Fibroblast of upper back skin (primary cell): ENCODE results near the gene NRDC.

ENCODE experiments used
- DNase-seq: peaks from one replicate; pipeline ENCODE4 v3.0.0-alpha.2; 2013

The NRDC gene

DNA sequence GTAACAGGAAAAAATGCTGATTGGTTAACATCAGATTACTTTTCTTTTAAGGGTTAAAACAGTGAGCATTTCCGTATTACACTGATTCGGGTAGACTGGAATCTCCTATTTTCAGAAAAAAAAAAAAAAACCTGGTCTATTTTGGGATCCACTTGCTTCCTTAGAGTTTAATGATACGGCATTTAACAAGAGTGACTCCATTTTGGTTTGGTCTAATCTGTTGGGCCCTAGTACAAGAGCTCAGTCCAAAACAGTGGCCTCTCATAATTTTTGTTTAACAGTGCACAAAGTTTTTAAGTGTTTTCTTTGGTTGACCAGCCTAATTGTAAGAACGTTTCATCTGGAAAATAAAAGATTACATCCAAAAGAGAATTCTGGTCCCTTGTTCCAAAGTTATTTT, 120.2 kb downstream of the NRDC start:
- no peak for DNase-seq

DNA sequence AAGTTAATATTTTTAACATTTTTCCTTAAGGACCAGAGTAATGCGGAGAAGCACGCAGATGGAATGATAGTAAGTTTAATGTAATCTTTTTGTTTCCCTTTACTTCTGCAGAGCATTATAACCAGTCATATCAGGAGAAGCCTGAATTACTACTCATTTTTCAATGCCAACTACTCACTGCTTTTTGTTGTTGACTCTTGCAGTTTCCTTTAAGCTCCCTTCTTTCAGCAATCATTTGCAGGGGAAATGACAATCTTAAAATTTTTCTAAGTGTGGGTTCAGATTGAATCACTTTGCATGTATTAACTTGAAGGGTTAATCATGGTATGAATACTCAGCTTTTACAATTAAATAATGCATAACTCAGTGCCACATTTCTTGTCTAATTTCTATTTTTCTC, 122.2 kb downstream of the NRDC start:
- no peak for DNase-seq

DNA sequence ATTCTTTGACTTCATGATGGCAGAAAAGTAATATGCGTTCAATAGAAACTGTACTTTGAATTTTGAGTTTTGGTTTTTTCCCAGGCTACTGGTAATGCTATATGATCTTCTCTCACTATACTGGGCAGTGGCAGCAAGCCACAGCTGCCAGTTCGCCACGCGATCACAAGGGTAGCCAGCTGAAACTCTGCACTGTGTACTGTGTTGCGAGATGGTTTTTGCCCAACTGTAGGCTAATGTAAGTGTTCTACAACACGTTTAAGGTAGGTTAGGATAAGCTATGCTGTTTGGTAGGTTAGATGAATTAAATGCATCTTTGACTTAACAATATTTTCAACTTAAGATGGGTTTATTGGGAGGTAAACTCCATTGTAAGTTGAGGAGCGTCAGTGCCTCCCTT, 123.1 kb downstream of the NRDC start:
- DNase-seq = no peak

DNA sequence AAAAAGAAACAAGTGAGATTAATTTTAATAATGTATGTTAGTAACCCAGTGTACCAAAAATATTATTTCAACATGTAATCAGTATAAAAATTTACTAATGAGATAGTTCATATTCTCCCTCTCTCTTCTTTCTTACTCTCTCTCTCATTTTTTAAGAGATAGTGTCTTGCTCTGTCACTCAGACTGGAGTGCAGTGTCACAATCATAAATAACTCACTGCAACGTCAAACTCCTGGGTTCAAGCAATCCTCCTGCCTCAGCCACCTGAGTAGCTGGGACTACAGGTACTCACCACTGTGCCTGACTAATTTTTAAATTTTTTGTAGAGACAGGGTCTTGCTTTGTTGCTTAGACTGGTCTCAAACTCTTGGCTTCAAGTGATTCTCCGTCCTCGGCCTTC, 123.9 kb downstream of the NRDC start:
- DNase-seq = no peak

DNA sequence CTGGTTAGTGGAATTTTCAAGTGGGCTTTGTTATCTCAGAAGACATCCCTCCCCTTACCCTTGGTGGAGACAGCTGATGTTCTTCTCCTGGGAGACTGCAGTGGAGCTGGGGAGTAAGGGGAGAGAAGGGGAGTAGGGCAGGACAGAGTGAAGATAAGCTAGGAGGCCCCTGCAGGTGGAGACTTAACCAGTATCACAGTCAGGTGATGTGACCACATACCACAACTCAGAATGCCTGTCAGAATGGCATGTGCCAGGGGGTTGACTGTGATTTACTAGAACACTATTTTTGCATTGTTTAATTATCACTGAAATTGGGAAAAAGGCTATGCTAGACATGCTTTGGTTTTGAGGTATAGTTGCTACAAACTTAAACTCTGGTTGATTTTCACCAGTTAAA, 124.6 kb downstream of the NRDC start:
- no peak for DNase-seq

DNA sequence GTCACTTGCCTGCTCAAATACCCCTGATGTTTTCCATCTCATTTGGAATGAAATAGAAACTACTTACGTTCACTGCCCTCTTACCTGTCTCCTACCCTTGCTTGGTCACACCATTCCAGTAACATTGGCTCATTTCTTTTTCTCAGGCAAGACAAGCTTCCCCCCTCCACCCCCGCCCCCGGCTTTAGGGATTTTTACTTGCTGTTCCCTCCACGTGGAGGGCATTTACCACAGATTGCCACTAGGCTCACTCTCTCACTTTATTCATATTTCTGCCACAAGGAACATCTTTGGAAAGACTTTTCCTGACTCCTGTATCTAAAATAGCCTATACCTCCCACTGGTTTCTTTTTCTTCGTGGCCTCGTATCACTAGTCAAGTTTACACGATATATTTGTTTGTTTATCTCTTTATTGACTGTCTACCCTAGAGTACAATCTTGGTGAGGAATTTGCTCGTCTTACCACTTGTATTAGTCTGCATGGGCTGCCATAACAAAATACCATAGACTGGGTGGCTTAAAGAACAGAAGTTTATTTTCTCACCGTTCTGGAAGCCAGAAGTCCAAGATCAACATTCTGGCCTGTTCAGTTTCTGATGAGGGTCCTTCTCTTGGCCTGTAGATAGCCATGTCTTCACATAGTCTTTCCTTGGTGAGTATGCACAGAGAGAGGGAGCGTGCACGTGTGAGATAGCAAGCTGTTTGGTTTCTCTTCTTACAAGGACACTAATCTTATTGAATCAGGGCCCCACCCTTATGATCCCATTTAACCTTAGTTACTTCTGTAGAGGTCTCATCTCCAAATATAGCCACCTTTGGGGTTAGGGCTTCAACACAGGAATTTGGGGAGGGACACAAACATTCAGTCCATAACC, 126.2 kb downstream of the NRDC start:
- DNase-seq = no peak

DNA sequence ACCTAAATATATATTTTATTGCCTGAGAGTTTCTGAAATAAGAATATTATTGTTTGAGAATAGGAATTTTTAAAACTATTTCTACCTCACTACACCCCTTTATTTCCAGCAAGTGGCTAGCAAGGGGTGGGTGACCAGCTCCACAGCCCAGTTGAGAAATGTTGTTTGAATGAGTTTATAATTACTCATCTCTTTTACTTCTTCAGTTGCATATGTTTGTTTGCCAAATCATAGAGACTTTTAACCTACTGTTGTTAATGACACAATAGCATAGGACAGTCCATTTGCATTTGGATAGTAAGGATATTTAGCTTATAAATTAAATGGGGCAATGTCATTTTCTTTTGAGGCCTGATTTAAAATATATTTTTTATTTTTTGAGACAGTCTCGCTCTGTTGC, 127.8 kb downstream of the NRDC start:
- no peak for DNase-seq

DNA sequence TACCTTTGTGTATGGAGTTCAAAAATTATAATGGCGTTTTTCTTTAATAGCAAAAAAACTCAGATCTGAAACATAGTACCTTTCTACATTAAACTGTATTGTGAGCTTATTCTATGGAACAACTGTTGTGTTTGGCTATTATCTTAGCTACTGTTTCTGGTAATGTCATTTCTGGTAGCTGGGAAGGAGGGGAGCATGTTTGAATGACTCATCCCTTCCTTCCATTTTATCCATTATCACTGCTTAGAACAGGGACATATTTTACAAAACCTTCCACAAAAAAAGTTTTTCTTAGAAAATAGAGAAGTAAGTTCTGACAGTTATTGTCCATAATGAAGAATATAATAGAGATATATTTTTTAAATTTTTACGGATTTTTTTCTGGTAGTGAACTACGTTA, 128.3 kb downstream of the NRDC start:
- DNase-seq = peak; percentile 17

DNA sequence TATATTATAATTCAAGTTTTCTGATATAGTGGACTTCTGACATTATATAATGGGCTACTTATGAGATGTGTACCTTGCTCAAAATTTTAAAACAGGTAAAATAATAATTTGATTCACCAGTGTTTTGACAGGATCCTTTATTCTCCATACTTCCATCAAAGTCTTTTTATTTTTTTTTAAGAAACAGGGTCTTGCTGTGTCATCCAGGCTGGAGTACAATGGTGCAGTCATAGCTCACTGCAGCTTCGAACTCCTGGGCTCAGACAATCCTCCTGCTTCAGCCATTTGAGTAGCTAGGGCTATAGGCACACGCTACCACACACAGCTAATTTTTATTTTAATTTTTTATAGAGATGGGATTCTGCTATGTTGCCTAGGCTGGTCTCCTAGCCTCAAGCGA, 129.4 kb downstream of the NRDC start:
- no peak for DNase-seq

DNA sequence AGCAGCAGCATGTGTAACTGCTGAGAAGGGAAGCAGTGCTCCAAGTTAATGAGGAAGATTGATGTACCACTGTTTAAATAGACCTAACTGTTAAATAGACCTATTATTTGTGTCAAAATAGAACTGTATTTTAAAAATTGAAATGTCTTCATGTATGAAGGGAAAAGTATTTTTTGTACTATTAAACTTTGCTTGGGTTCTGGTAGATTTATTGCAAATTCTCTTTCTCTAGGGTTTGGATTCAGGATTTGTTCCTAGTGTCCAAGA, 133.3 kb downstream of the NRDC start:
- no peak for DNase-seq

DNA sequence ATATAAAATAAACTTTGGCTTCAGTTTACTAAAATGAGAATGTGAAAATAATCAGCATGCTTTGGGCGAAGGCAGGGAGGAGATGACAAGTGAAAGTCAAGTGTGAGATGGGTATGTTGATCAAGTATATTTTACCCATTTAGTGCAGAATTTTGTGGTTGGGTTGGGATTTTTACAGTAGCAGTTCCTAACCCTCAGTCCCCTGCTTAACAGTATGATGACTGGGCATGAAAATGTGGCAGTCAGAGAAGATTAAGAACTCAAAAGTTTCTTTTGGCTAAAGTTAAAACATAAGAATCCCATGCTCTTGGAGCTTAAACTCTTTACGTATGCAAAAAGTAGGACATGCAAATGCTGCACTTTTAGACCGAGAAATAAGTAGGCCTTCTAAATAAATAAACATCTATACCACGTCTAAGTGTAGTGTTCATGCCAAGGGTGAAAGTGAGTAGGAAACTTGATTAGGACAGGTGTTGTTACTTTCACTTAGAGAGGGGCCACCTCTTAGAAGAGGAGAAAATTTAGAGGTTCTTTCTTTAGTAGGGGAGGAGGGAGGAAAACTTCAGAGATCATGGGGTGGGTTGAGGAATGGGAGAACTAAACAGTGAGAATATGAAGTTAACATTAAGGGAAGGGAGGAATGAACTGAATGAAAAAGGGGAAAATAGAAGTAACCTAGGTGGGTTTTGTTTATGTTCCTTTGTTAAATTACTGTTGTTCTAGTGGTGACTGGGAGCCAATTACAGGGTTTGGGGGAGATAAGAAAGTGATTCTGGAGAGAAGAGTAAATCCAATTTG, 133.8 kb downstream of the NRDC start:
- no peak for DNase-seq

DNA sequence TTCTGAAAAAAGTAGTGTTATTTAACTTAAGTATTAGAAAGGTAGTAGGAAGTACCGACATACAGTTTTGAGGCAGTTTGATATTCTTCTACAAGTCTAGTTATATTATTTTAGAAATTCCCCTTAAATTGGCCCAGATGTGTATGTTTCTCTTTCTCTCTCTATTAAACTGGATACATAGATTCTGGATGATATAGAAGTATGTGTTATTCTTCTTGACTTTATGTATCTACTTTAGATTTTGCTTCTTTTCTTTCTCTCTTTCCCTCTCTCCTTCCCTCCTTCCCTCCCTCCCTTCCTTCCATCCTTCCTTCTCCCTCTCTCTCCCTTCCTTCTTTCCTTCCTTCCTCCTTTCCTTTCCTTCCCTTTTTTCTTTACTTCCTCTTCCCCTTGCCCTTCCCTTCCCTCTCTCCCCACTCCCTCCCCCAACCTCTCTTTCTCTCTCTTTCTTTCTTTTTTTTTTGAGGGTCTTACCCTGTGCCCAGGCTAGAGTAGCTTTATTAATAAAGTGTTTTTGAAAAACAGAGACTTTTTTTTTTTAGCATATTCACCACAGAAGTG, 137.3 kb downstream of the NRDC start:
- no peak for DNase-seq

DNA sequence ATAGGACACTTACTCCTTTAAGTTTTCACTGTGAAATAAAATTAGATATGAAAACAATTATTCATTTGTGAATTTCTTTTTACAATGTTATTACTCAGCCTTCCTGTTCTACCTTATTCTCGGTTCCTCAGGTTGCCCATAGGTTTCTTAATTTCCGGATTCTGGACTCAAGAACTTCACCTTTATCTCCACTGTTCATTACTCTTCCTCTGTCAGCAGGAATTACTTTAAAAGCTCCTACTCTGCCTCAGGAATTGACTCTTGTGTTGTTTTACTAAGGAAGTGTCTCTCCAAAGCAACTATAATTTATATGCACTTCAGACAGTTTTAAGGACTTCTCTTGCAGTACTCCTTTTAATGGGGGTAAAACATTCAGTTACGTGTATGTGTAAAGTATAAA, 137.9 kb downstream of the NRDC start:
- no peak for DNase-seq
